IgD-negative memory B cell (primary cell): ENCODE measurements around the gene ZBTB21. TPM values are rescaled to one million over a fixed set of nuclear protein-coding genes. Genes with fewer than 3 reads are reported as not detected.

ENCODE experiments used
- H3K27ac Mint-ChIP-seq, 3 donors: one replicate each; pipeline ENCODE4 v1.8.0; 2020 to 2022; ENCODE audit warnings: mild to moderate bottlenecking in 3 of 3, mixed read lengths in 3 of 3, moderate library complexity in 1 of 3
- H3K27me3 Mint-ChIP-seq: one replicate; pipeline ENCODE4 v1.8.0; 2021; ENCODE audit warnings: mixed read lengths
- H3K36me3 Mint-ChIP-seq: one replicate; pipeline ENCODE4 v1.8.0; 2020; ENCODE audit warnings: mild to moderate bottlenecking, mixed read lengths
- H3K4me1 Mint-ChIP-seq, 3 donors: one replicate each; pipeline ENCODE4 v1.8.0; 2020 to 2022; ENCODE audit warnings: mixed read lengths in 3 of 3, mild to moderate bottlenecking in 1 of 3
- H3K4me3 Mint-ChIP-seq, 4 donors: one replicate each; pipeline ENCODE4 v1.8.0; 2020 to 2022; ENCODE audit warnings: mild to moderate bottlenecking in 4 of 4, mixed read lengths in 4 of 4, moderate library complexity in 3 of 4
- H3K9me3 Mint-ChIP-seq, 3 donors: one replicate each; pipeline ENCODE4 v1.8.0; 2020 to 2021; ENCODE audit warnings: mixed read lengths in 3 of 3, mild to moderate bottlenecking in 1 of 3
- polyA plus RNA-seq: library from polyadenylated mRNA; unstranded; fragments of 300-500 nt; fragmentation: Illumina TruSeq; gene quantifications from one replicate; pipeline ENCODE4 v1.2.3, GENCODE V29; 2021

Gene ZBTB21
- polyA plus RNA-seq = 8.0 TPM

DNA sequence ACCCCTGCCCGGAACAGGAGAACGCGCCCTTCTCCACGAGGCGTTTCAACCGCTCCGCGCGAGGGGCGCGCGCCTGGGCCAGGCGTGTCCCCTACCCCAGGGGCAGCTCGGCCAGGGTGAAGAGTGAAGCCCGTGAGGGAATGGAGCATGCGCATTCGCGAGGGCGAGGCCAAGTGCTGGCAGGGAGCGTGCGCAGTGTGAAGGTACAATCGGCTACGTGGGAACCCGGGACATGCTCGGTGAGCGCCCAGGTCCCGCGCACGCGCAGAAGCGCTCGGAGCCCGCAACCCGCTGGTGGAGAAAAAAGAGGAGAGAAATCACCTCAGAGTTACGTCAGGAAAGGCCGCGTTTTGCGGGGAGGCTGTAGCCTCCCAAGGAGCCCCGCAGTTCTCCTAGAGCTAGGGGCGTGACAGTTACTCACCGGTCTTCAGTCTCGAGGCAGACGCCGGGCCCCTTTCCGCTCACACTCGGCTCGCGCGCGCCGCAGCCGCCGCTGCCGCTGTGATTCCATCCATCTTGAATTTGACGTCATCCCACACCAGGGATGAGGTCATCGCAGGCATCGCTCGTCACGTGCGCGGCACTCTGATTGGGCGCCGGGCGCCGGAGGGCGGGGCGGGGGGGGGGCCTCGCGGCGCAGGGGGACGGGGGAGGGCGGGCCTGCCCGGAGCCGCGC is at the start of gene ZBTB21:
Gene ZBTB21, minus strand, starts transcription at position 530 of the 676 bp plus-strand sequence. CDS start 16,265 bp downstream, outside the sequence.
- peaks cover 7 to 21% (median 13%) of the 10 kb centered on the region in 3 donors for H3K4me1 Mint-ChIP-seq
- H3K27me3 Mint-ChIP-seq = peaks cover 2% of the 10 kb centered on the region
- peak within 1 kb of the TSS; percentile 97 to 99 (median 99) for H3K27ac Mint-ChIP-seq
- no peaks in the 10 kb centered on the region for H3K9me3 Mint-ChIP-seq
- peak within 1 kb of the TSS; percentile 89 to 99 (median 98) for H3K4me3 Mint-ChIP-seq
- H3K36me3 Mint-ChIP-seq = peaks cover 4% of the 10 kb centered on the region

GRCh38 chr21:42059721-42060120 is 49.6 kb upstream of the ZBTB21 start:
- Mint-ChIP-seq H3K9me3 (peaks cover 0 to 4% (median 0%) of the 10 kb centered on the region in 3 donors), H3K36me3 (no peaks in the 10 kb centered on the region), H3K27ac (peak overlapping the region in 1 of 3 donors; percentile 19), H3K27me3 (peaks cover 1% of the 10 kb centered on the region), H3K4me1 (peaks cover 41 to 59% (median 51%) of the 10 kb centered on the region in 3 donors), H3K4me3 (peak overlapping the region in 1 of 4 donors; percentile 11)

- Mint-ChIP-seq H3K27me3 (peaks cover 1% of the 10 kb centered on the region), H3K27ac (no peak overlapping the region), H3K4me3 (peak overlapping the region in 1 of 4 donors; percentile 81), H3K9me3 (peaks cover 0 to 4% (median 0%) of the 10 kb centered on the region in 3 donors), H3K36me3 (no peaks in the 10 kb centered on the region), H3K4me1 (peaks cover 38 to 54% (median 47%) of the 10 kb centered on the region in 3 donors)
These were observed 49.0 kb upstream of the ZBTB21 start for GRCh38 chr21:42059141-42059540.

DNA sequence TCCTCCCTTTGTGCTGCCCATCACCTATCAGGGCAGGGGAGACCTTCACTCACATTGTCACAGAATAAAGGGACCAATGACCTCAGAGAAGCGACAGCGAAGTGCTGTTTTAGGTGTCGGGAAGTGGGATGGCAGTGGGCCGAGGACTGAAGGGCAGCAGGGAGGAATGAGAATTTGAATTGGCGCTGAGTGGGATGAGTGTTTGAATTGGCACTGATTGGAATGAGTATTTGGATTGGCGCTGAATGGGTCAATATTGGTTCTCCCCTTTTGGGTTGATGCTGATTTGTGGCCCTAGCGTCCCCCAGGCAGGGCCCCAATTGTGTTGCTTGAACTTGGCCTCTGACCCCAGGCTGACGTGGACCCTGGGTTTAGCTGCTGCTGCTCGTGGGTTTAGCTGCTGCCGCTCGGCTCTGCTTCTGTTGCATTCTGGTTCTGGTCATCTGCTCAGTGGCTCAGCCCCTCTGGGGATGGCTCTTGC is 48.5 kb upstream of the ZBTB21 start:
- peak overlapping the region in 1 of 4 donors; percentile 81 for H3K4me3 Mint-ChIP-seq

GRCh38 chr21:42057851-42058437 is 47.8 kb upstream of the ZBTB21 start:
- Mint-ChIP-seq H3K27me3 (peaks cover 1% of the 10 kb centered on the region), H3K4me3 (peak overlapping the region in 3 of 4 donors; percentile 19 to 83 (median 77)), H3K27ac (peak overlapping the region; percentile 15 to 87 (median 19)), H3K36me3 (no peaks in the 10 kb centered on the region), H3K4me1 (peaks cover 31 to 46% (median 44%) of the 10 kb centered on the region in 3 donors), H3K9me3 (peaks cover 0 to 4% (median 1%) of the 10 kb centered on the region in 3 donors)

More for the DNA sequence above, 48.5 kb upstream of the ZBTB21 start:
- Mint-ChIP-seq H3K27ac (peak overlapping the region in 1 of 3 donors; percentile 84), H3K27me3 (peaks cover 1% of the 10 kb centered on the region), H3K9me3 (peaks cover 0 to 4% (median 0%) of the 10 kb centered on the region in 3 donors), H3K4me1 (peaks cover 34 to 50% (median 46%) of the 10 kb centered on the region in 3 donors), H3K36me3 (no peaks in the 10 kb centered on the region)

- Mint-ChIP-seq H3K9me3 (peaks cover 0 to 4% (median 1%) of the 10 kb centered on the region in 3 donors), H3K4me3 (peak overlapping the region in 3 of 4 donors; percentile 19 to 83 (median 77)), H3K27me3 (peaks cover 1% of the 10 kb centered on the region), H3K4me1 (peaks cover 29 to 40% (median 40%) of the 10 kb centered on the region in 3 donors), H3K27ac (peak overlapping the region in 2 of 3 donors; percentile 19 to 87), H3K36me3 (no peaks in the 10 kb centered on the region)
These were observed 47.0 kb upstream of the ZBTB21 start for GRCh38 chr21:42056996-42057689.

GRCh38 chr21:42056468-42056867 is 46.3 kb upstream of the ZBTB21 start:
- peak overlapping the region in 1 of 3 donors; percentile 19 for H3K27ac Mint-ChIP-seq
- H3K4me3 Mint-ChIP-seq = peak overlapping the region in 1 of 4 donors; percentile 44
- no peaks in the 10 kb centered on the region for H3K36me3 Mint-ChIP-seq
- H3K27me3 Mint-ChIP-seq = peaks cover 1% of the 10 kb centered on the region
- H3K4me1 Mint-ChIP-seq = peaks cover 22 to 36% (median 34%) of the 10 kb centered on the region in 3 donors
- H3K9me3 Mint-ChIP-seq = peaks cover 0 to 4% (median 1%) of the 10 kb centered on the region in 3 donors

DNA sequence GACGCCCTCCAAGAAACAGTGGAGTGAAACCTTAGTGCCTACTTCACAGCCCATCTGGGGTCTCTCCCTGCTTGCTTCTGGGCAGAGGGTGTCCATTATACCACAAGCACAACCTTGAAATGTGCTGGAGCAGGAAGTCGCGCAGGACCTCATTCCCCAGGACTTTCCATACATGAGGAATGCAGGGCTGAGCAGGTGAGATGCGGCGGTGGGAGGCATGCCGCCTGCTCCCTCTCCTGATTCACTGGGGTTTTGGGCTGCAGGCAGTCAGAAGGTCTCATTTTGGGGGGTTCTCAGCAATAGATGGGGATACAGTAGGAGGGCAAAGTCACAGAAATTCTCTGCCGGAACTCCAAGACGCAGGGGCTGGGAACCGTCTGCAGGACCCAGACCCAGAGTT is 45.3 kb upstream of the ZBTB21 start:
- Mint-ChIP-seq H3K4me3 (no peak overlapping the region), H3K9me3 (peaks cover 0 to 4% (median 1%) of the 10 kb centered on the region in 3 donors), H3K4me1 (peaks cover 14 to 30% (median 28%) of the 10 kb centered on the region in 3 donors), H3K27ac (no peak overlapping the region), H3K27me3 (peaks cover 1% of the 10 kb centered on the region), H3K36me3 (no peaks in the 10 kb centered on the region)

DNA sequence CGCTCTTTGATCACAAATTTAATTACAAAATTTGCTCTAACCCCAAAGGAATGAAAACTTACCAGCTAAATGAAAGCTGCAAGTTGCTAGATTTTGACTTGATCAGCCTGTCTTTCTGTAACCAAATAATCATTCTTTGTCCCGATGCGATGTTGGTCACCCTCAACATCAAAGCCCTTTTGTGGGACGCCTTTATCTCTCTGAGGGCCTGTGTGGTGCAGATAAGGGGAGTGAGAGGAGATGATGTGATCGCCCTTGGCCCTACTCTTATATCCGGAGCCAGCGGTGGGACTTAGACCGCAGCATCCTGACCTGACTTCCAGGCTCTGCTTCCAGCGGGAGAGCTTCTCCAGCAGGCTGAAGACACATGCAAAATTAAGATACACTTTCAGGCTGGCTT is 41.6 kb upstream of the ZBTB21 start:
- peaks cover 1 to 10% (median 9%) of the 10 kb centered on the region in 3 donors for H3K4me1 Mint-ChIP-seq
- no peak overlapping the region for H3K4me3 Mint-ChIP-seq
- no peaks in the 10 kb centered on the region for H3K36me3 Mint-ChIP-seq
- H3K27me3 Mint-ChIP-seq = peaks cover 1% of the 10 kb centered on the region
- H3K27ac Mint-ChIP-seq = no peak overlapping the region
- H3K9me3 Mint-ChIP-seq = peaks cover 0 to 1% (median under 1%) of the 10 kb centered on the region in 3 donors

- Mint-ChIP-seq H3K27me3 (no peaks in the 10 kb centered on the region), H3K36me3 (no peaks in the 10 kb centered on the region), H3K4me3 (peak overlapping the region in 1 of 4 donors; percentile 41), H3K27ac (no peak overlapping the region), H3K9me3 (peaks cover 0 to 1% (median 0%) of the 10 kb centered on the region in 3 donors), H3K4me1 (peaks cover 0 to 4% (median 2%) of the 10 kb centered on the region in 3 donors)
These were observed 39.6 kb upstream of the ZBTB21 start for GRCh38 chr21:42049578-42050430.

GRCh38 chr21:42048870-42049577 is 38.9 kb upstream of the ZBTB21 start:
- Mint-ChIP-seq H3K27me3 (no peaks in the 10 kb centered on the region), H3K4me1 (peaks cover 0 to 4% (median 2%) of the 10 kb centered on the region in 3 donors), H3K36me3 (no peaks in the 10 kb centered on the region), H3K27ac (no peak overlapping the region), H3K9me3 (peaks cover 0 to 1% (median 0%) of the 10 kb centered on the region in 3 donors), H3K4me3 (peak overlapping the region in 1 of 4 donors; percentile 41)

GRCh38 chr21:42047821-42048613 is 37.9 kb upstream of the ZBTB21 start:
- Mint-ChIP-seq H3K36me3 (no peaks in the 10 kb centered on the region), H3K9me3 (no peaks in the 10 kb centered on the region), H3K4me1 (peaks cover 0 to 4% (median 2%) of the 10 kb centered on the region in 3 donors), H3K27ac (no peak overlapping the region), H3K4me3 (no peak overlapping the region), H3K27me3 (no peaks in the 10 kb centered on the region)
